ENCODE measurements around the gene NUDCD3.

Gene NUDCD3

GRCh38 chr7:44378744-44379143 lies 111.7 kb downstream of the NUDCD3 start:
- H3K9ac ChIP-seq (ENCODE audit: low read depth in 1 of 2, low read length in 2 of 2), result no peak overlapping the region
- peaks cover 3 to 9% of the 10 kb centered on the region in 2 donors for H3K36me3 ChIP-seq (ENCODE audit: control insufficient read depth in 2 of 2, insufficient read depth in 2 of 2, low read length in 2 of 2)
- H3K4me1 ChIP-seq (ENCODE audit: control insufficient read depth in 2 of 2, insufficient read depth in 2 of 2, low read length in 2 of 2), result no peaks in the 10 kb centered on the region
- H3K9me3 ChIP-seq (ENCODE audit: control insufficient read depth in 2 of 2, low read length in 2 of 2), result no peaks in the 10 kb centered on the region
- H3K27me3 ChIP-seq (ENCODE audit: control insufficient read depth in 2 of 2, insufficient read depth in 2 of 2, low read length in 2 of 2), result peaks cover 0 to 2% of the 10 kb centered on the region in 2 donors
- H3K4me3 ChIP-seq (ENCODE audit: low read length in 2 of 2), result no peak overlapping the region
- H3K27ac ChIP-seq (ENCODE audit: low read depth in 2 of 2, low read length in 2 of 2), result no peak overlapping the region

GRCh38 chr7:44377681-44378421 lies 112.6 kb downstream of the NUDCD3 start:
- H3K4me1 ChIP-seq (ENCODE audit: control insufficient read depth in 2 of 2, insufficient read depth in 2 of 2, low read length in 2 of 2), result no peaks in the 10 kb centered on the region
- H3K36me3 ChIP-seq (ENCODE audit: control insufficient read depth in 2 of 2, insufficient read depth in 2 of 2, low read length in 2 of 2), result peaks cover 0 to 3% of the 10 kb centered on the region in 2 donors
- no peak overlapping the region for H3K27ac ChIP-seq (ENCODE audit: low read depth in 2 of 2, low read length in 2 of 2)
- H3K9me3 ChIP-seq (ENCODE audit: control insufficient read depth in 2 of 2, low read length in 2 of 2), result no peaks in the 10 kb centered on the region
- H3K9ac ChIP-seq (ENCODE audit: low read depth in 1 of 2, low read length in 2 of 2), result no peak overlapping the region
- H3K27me3 ChIP-seq (ENCODE audit: control insufficient read depth in 2 of 2, insufficient read depth in 2 of 2, low read length in 2 of 2), result peaks cover 0 to 5% of the 10 kb centered on the region in 2 donors
- H3K4me3 ChIP-seq (ENCODE audit: low read length in 2 of 2), result no peak overlapping the region

GRCh38 chr7:44377134-44377463 lies 113.4 kb downstream of the NUDCD3 start:
- Histone ChIP-seq H3K27ac (ENCODE audit: low read depth in 2 of 2, low read length in 2 of 2) (no peak overlapping the region), H3K4me1 (ENCODE audit: control insufficient read depth in 2 of 2, insufficient read depth in 2 of 2, low read length in 2 of 2) (no peaks in the 10 kb centered on the region), H3K4me3 (ENCODE audit: low read length in 2 of 2) (no peak overlapping the region), H3K9ac (ENCODE audit: low read depth in 1 of 2, low read length in 2 of 2) (no peak overlapping the region), H3K36me3 (ENCODE audit: control insufficient read depth in 2 of 2, insufficient read depth in 2 of 2, low read length in 2 of 2) (peaks cover 0 to 3% of the 10 kb centered on the region in 2 donors), H3K9me3 (ENCODE audit: control insufficient read depth in 2 of 2, low read length in 2 of 2) (no peaks in the 10 kb centered on the region), H3K27me3 (ENCODE audit: control insufficient read depth in 2 of 2, insufficient read depth in 2 of 2, low read length in 2 of 2) (peaks cover 0 to 5% of the 10 kb centered on the region in 2 donors)

- Histone ChIP-seq H3K27ac (ENCODE audit: low read depth in 2 of 2, low read length in 2 of 2) (no peak overlapping the region), H3K4me1 (ENCODE audit: control insufficient read depth in 2 of 2, insufficient read depth in 2 of 2, low read length in 2 of 2) (no peaks in the 10 kb centered on the region), H3K36me3 (ENCODE audit: control insufficient read depth in 2 of 2, insufficient read depth in 2 of 2, low read length in 2 of 2) (peaks cover 0 to 3% of the 10 kb centered on the region in 2 donors), H3K27me3 (ENCODE audit: control insufficient read depth in 2 of 2, insufficient read depth in 2 of 2, low read length in 2 of 2) (peaks cover 0 to 5% of the 10 kb centered on the region in 2 donors), H3K9me3 (ENCODE audit: control insufficient read depth in 2 of 2, low read length in 2 of 2) (no peaks in the 10 kb centered on the region), H3K4me3 (ENCODE audit: low read length in 2 of 2) (no peak overlapping the region), H3K9ac (ENCODE audit: low read depth in 1 of 2, low read length in 2 of 2) (no peak overlapping the region)
Observed at GRCh38 chr7:44376429-44377133, 113.9 kb downstream of the NUDCD3 start.

- Histone ChIP-seq H3K36me3 (ENCODE audit: control insufficient read depth in 2 of 2, insufficient read depth in 2 of 2, low read length in 2 of 2) (peaks cover 0 to 1% of the 10 kb centered on the region in 2 donors), H3K27ac (ENCODE audit: low read depth in 2 of 2, low read length in 2 of 2) (no peak overlapping the region), H3K9me3 (ENCODE audit: control insufficient read depth in 2 of 2, low read length in 2 of 2) (no peaks in the 10 kb centered on the region), H3K4me3 (ENCODE audit: low read length in 2 of 2) (no peak overlapping the region), H3K27me3 (ENCODE audit: control insufficient read depth in 2 of 2, insufficient read depth in 2 of 2, low read length in 2 of 2) (peaks cover 0 to 5% of the 10 kb centered on the region in 2 donors), H3K9ac (ENCODE audit: low read depth in 1 of 2, low read length in 2 of 2) (no peak overlapping the region), H3K4me1 (ENCODE audit: control insufficient read depth in 2 of 2, insufficient read depth in 2 of 2, low read length in 2 of 2) (no peaks in the 10 kb centered on the region)
Observed at GRCh38 chr7:44375926-44376342, 114.5 kb downstream of the NUDCD3 start.

- Histone ChIP-seq H3K4me3 (ENCODE audit: low read length in 2 of 2) (no peak overlapping the region), H3K9ac (ENCODE audit: low read depth in 1 of 2, low read length in 2 of 2) (no peak overlapping the region), H3K4me1 (ENCODE audit: control insufficient read depth in 2 of 2, insufficient read depth in 2 of 2, low read length in 2 of 2) (no peaks in the 10 kb centered on the region), H3K9me3 (ENCODE audit: control insufficient read depth in 2 of 2, low read length in 2 of 2) (no peaks in the 10 kb centered on the region), H3K27ac (ENCODE audit: low read depth in 2 of 2, low read length in 2 of 2) (no peak overlapping the region), H3K27me3 (ENCODE audit: control insufficient read depth in 2 of 2, insufficient read depth in 2 of 2, low read length in 2 of 2) (peaks cover 0 to 5% of the 10 kb centered on the region in 2 donors), H3K36me3 (ENCODE audit: control insufficient read depth in 2 of 2, insufficient read depth in 2 of 2, low read length in 2 of 2) (no peaks in the 10 kb centered on the region)
Observed at GRCh38 chr7:44375236-44375699, 115.2 kb downstream of the NUDCD3 start.

GRCh38 chr7:44374007-44374763 lies 116.3 kb downstream of the NUDCD3 start:
- Histone ChIP-seq H3K27ac (ENCODE audit: low read depth in 2 of 2, low read length in 2 of 2) (no peak overlapping the region), H3K9ac (ENCODE audit: low read depth in 1 of 2, low read length in 2 of 2) (no peak overlapping the region), H3K27me3 (ENCODE audit: control insufficient read depth in 2 of 2, insufficient read depth in 2 of 2, low read length in 2 of 2) (peaks cover 0 to 5% of the 10 kb centered on the region in 2 donors)

GRCh38 chr7:44373418-44373740 lies 117.1 kb downstream of the NUDCD3 start:
- H3K27ac ChIP-seq (ENCODE audit: low read depth in 2 of 2, low read length in 2 of 2), result no peak overlapping the region
- peaks cover 0 to 11% of the 10 kb centered on the region in 2 donors for H3K27me3 ChIP-seq (ENCODE audit: control insufficient read depth in 2 of 2, insufficient read depth in 2 of 2, low read length in 2 of 2)
- H3K9ac ChIP-seq (ENCODE audit: low read depth in 1 of 2, low read length in 2 of 2), result no peak overlapping the region
- H3K4me3 ChIP-seq (ENCODE audit: low read length in 2 of 2), result no peak overlapping the region
- no peaks in the 10 kb centered on the region for H3K9me3 ChIP-seq (ENCODE audit: control insufficient read depth in 2 of 2, low read length in 2 of 2)
- H3K36me3 ChIP-seq (ENCODE audit: control insufficient read depth in 2 of 2, insufficient read depth in 2 of 2, low read length in 2 of 2), result no peaks in the 10 kb centered on the region
- H3K4me1 ChIP-seq (ENCODE audit: control insufficient read depth in 2 of 2, insufficient read depth in 2 of 2, low read length in 2 of 2), result no peaks in the 10 kb centered on the region

More at GRCh38 chr7:44374007-44374763, 116.3 kb downstream of the NUDCD3 start:
- no peaks in the 10 kb centered on the region for H3K36me3 ChIP-seq (ENCODE audit: control insufficient read depth in 2 of 2, insufficient read depth in 2 of 2, low read length in 2 of 2)
- no peak overlapping the region for H3K4me3 ChIP-seq (ENCODE audit: low read length in 2 of 2)
- no peaks in the 10 kb centered on the region for H3K4me1 ChIP-seq (ENCODE audit: control insufficient read depth in 2 of 2, insufficient read depth in 2 of 2, low read length in 2 of 2)
- no peaks in the 10 kb centered on the region for H3K9me3 ChIP-seq (ENCODE audit: control insufficient read depth in 2 of 2, low read length in 2 of 2)

GRCh38 chr7:44372560-44373417 lies 117.7 kb downstream of the NUDCD3 start:
- H3K27me3 ChIP-seq (ENCODE audit: control insufficient read depth in 2 of 2, insufficient read depth in 2 of 2, low read length in 2 of 2), result peaks cover 0 to 11% of the 10 kb centered on the region in 2 donors
- H3K9ac ChIP-seq (ENCODE audit: low read depth in 1 of 2, low read length in 2 of 2), result no peak overlapping the region

More at GRCh38 chr7:44372560-44373417, 117.7 kb downstream of the NUDCD3 start:
- Histone ChIP-seq H3K27ac (ENCODE audit: low read depth in 2 of 2, low read length in 2 of 2) (no peak overlapping the region), H3K4me1 (ENCODE audit: control insufficient read depth in 2 of 2, insufficient read depth in 2 of 2, low read length in 2 of 2) (no peaks in the 10 kb centered on the region), H3K4me3 (ENCODE audit: low read length in 2 of 2) (no peak overlapping the region), H3K36me3 (ENCODE audit: control insufficient read depth in 2 of 2, insufficient read depth in 2 of 2, low read length in 2 of 2) (no peaks in the 10 kb centered on the region), H3K9me3 (ENCODE audit: control insufficient read depth in 2 of 2, low read length in 2 of 2) (no peaks in the 10 kb centered on the region)

Data from mucosa of rectum (tissue), 2 donors.